Hematopoietic multipotent progenitor cell treated with erythropoietin and hydrocortisone succinate and interleukin-3 and kit ligand, for 8 days (in vitro differentiated cells): ENCODE results near the gene ZBTB25.

Experiments
- DNase-seq: peaks from one replicate; pipeline ENCODE4 v3.0.0-alpha.2; 2015

ZBTB25 gene

DNA sequence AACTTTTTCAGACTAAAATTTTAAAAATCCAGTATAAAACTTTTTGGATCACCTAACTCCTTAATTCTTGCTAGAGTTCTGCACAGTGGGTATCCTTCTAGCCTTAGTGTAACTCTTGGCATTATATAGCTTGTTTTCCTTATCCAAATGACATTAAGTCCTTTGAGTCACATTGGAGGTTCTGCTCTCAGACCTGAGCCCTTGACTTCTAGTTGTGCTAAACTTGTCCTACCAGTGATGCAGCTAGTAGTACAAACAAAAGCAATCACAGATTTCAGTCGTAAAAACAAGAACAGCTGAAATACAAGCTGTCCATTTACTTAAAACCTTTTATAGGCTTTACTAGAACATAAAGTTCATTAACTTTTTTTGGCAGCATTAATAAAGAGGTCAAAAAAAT lies 11.4 kb upstream of the ZBTB25 start:
- no peak for DNase-seq

DNA sequence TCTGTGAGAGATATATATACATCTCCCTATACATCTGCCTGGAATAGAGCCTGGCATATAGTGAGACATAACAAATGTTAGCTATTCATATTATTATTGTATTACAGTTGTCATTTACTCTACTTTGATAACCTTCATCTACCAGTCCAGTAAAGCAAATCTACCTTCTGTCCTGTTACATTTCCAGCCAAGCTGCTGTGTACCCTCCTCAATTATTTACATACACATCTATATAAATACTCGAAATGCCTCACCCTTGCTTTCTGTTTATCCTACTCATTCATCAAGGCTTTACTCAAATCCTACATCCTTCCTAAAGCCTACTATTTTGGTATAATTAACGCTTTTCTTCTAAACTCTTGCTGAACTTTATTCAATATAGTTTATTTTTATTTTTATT lies 9.6 kb upstream of the ZBTB25 start:
- no peak for DNase-seq

DNA sequence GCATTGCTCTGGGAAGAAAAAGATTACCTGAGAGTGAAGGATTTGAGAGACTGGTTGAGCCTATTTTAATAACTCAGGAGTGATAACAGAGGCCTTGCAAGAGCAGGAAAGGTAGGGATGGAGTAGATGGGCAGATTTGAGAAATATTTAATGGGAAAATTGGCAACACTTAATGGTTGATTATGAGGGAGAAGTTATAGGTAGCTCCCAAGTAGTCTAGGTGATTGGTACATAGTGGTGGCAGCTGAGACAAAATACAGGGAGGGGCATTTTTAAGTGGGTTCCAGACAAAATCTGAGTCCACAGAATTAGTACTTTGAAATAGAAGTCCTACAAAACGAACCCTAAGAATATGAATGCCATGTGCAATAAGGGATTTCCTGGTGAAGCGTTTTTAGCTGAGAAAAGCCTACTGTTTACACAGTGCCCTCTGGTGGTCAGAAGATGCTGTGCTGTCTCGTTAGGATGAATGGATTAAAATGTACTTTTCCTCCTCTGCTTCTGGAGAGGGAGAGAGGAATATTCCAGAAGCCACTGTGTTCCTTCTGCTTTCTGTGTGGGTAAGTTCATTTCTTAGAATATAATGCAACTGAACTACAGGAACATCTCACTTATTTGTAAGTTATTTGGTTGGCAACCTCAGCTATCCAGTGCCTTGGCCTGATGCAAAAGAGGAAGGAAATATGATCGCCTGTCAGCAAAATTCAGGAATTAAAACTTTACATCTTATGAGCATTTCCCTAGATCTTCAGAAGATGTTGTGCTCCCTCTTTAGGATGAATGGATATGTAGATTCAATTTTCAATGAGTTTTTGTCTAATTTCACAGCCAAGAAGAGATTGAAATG lies 7.4 kb upstream of the ZBTB25 start:
- DNase-seq, result peak; percentile 81

DNA sequence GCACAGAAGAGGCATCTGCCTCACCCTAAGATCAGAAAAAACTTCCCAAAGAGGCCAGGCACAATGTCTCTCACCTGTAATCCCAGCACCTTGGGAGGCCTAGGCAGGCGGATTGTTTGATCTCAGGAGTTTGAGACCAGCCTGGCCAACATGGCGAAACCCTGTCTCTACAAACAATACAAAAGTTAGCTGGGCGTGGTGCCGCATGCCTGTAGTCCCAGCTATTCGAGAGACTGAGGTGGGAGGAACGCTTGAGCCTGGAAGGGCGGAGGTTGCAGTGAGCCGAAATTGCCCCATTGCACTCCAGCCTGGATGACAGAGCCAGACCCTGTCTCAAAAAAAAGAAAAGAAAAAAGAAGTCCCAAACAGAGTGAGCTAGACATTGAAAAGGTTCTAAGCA lies 5.4 kb upstream of the ZBTB25 start:
- DNase-seq, result no peak

DNA sequence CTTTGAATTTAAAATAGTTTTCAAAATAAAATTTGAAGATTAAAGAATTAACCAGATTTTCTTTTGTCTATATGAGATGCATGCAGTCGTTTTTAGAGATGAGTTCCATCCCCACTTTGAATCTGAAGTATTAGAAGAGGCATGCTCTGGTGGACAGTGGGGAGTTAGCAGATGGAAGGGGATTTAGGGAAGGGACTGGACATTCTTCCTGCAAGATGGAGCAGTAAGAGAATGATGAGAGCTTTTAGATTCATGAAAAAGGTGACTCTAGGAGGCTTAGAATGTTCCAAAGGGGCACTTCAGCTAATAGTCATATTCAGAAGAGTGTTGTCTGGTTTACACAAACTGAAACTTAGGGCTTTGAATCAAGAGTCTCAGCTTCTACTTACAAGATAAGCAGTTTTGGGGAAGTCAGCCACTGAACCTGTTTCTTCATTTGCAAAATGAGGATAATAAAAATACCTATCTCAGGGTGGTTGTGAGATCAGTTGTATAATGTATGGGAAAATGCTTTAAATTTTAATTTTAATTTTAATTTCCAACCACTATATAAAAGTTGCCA lies 4.7 kb upstream of the ZBTB25 start:
- DNase-seq, result no peak

DNA sequence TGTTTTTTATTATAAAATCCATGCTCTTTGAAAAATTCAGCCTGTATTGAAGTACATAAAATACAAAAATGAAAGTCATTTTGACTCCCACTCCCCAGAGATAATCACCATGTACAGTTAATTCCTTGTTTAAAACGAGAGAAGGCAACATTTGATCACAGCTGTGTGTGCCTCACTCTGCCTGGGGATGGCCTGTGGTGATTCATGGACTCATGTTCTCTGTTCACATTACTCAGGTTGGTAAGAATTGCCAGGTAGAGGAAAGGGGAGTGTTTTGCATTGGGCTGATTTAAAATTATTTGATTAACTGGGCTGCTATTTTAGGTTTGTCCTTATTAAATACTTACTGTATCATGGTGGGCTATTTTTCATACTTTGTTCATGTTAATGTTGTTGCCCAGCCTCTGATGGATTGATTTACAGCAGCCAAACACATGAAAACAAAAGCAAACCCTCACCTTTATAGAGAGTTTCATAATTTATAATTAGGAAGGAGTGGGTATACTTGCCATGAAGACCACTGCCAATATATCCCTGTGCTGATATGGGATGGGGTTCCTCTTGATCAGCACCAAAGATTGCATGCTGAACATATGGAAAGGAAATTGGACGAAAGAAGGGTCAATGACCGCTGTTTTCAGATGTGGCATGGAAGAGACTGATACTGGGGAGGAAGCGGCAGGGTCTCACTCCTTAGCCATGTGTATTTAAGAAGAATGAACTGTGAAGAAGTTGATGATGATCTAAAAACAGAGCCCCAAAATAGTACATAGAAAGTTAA lies 3.9 kb upstream of the ZBTB25 start:
- no peak for DNase-seq

DNA sequence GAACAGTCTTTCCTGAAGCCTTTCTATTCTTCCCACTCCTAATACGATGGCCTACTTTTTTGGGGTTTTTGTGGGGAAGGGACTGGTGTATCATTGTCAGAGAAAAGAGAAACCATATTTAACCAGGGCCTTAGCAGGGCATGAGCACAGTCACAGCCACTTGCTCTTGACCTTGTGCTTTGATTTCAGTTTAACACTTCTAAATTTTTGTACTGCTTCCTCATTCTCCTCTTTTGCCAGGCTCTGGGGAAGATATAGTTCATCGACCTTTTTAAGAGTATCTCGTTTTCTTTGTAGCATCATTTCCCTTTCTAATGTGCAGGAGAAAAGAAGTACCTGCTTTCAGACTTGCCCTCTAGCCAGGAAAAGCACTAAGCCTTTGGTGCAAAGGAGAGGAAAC lies 3.1 kb upstream of the ZBTB25 start:
- DNase-seq, result no peak

DNA sequence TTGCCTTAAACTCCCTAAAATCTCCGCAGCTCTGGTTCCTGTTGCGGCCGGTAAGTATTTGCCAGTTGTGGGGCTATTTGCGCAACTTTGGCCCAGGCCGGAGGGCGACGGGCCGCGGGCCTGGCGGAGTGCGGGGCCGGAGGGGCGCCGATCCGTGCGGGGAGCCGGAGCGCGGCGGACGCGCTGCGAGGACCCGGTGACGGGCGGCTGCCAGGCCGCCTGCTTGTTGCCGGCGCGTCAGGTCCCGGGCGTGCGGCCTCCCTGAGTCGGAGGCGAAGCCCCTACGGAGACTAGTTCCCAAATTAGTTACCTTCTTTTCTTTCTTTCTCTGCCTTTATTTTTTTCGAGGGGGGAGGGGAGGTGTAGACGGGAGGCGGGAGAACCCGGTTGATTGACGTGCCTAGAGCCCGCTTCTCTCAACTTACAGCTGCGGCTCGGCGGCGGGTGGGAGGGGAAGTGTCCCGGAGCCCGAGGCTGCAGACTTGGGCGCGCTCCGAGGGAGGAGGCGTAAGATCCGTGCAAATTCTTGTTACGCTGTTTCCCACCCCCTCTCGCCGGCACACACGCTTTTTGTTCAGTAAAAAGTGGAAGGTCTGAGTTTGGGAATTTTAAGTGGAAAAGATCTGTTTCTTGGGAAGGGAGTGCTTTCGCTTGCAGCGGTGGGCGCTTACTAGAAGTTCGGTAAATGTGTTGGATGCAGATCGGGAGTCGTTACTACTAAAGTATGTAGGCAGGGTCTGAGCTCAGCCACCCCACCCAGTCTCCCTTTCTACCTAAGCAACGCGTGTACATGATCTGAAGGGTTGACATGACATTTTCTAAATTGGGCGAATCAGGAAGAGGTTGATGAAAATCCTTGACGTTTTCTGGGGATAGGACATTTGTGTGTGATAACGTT lies 1.5 kb upstream of the ZBTB25 start:
- peak; percentile 91 for DNase-seq

DNA sequence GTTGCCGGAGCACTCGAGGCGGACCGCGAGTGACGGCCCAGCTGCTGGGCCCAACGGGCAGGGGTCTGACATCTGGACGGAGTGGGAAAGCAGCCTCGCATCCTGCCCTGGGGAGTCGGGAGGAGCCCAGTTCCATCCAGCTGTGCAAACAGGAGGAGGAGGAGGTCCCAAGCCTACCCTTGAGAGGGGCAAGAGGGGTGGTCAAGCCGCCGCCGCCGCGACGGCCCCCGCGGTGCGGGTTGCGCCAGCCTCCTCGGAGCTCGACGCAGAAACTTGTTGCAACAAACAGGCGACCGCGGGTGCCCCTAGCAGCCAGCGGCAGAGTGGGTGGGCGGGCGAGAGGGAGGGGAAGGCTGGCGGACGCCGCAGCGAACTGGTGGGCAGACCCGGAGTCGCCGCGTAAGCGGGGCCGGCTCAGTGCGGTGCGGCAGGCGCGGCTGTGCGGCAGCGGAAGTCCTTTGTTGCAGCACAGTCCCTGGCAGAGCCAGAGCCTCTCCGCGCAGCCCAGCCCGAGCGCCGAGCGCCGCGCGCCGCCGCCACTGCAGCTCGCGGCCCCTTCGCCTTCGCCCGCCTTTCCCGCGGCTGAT lies 765 bp upstream of the ZBTB25 start, which contains the start of gene ZBTB1:
Gene ZBTB1, plus strand, starts transcription at position 461 of the 587 bp plus-strand sequence. CDS start 16,735 bp downstream, outside the sequence.
- peak; percentile 77 for DNase-seq

DNA sequence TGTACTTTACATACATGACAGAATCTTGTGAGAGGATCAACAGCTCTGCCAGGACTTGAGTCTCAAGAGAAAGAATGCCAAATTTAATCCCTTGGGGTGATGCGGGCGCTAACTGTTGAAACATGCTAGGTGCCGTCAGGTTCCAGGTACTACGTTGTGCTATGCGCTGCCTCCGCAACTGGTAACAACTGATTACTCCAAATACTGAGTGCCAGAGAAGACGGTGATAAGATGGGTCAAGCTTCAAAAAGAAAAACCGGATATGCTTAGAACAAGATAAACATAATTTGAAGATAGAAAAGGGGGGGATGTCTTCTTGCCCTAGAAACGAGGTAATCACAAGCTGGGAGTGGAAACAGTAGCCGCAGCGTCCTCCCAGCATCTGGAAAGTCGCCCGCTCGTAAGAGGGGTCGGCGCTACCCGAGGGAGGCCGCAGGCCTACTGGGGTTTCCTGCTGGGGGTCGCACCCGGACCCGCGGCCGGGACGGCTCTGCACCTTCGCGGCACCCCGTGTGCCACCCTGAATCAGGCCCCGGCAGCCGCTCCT lies 678 bp downstream of the ZBTB25 start:
- peak; percentile 73 for DNase-seq

DNA sequence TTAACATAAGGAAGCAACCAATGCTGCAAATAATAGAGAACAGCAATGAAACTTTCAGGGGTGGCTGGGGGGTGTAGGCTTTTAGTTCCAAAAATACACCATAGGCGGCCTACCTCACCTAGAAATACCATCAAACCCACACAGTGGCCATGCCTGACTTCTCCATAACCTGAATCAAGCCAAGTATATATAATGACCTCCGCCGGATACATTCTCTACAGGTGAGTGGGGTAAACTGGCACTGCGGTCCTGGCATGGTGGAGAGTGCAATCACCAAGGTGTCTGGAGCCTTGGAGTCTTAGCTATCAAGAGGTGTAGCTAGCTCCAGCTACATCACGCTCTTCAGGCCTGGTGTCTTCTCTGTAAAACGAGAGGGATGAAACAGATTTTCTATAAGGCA lies 1.2 kb downstream of the ZBTB25 start:
- no peak for DNase-seq

DNA sequence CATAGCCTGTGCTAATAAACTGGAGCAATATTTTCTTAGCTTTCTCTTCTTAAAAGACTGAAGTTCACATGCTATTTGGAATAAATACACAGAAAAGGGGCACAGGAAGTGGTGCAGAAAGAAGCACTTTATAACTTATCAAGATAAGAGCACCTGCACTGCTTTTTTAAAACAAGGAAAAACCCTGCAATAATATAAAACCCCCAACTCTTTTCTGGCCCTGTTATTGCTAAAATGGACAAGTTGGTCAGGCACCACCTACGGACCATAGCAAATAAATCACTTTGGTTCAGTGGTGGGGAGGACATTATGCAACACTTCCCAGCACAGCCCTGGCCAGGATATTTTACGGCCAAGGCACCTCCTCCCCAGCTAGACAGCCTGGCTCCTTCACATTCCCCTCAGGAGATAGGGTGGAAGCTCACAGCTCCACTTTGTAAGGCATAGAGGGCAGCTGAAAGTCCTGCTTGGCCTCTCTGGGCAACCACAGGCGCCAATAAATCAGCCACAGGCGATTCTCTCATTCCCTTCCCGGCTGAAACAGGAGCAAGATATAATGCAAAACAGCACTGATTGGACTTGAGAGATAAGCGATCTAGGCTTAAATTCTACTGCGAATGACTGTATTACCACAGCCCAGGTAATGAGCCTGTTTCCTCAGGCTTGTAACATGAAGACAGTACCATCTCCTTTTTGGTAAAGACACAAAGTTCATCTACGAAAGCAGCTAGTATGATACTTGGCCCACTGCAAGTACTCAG lies 2.0 kb downstream of the ZBTB25 start:
- DNase-seq, result no peak

DNA sequence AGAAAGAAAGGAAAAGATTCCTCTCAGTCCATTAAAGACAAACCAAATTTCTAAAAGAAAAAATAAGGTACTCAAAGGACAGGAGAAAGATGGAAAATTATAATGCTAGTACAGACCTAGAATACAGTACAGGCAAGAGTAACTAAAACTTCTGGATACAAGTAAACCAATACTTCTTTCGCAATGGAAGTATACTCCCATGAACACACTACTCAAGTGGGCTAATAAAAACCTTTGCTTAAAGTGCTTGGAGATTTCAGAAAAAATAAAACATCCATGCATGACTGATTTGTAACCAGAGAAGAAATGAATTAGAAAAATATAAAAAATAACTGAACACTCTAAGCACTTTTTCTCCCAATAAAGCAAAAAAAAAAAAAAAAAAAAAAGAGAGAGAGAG lies 3.5 kb downstream of the ZBTB25 start:
- no peak for DNase-seq

DNA sequence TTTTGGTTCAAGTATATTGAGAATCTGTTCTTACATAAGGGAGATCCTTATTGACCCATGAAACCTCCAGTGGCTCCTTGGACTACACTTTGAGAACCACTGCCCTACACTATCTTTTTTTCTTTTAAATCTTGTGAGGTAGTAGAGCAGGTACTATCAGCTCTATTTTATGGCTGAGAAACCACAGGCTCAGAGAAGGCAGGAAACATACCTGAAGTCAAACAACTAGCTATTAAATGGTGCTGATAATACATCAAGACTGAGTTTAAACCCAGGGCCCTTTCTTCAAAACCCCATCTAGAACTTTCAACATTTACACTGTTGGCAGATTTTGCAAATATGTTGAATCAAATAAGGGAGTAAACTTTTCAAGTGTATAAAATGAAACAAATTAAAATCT lies 6.9 kb downstream of the ZBTB25 start:
- no peak for DNase-seq

DNA sequence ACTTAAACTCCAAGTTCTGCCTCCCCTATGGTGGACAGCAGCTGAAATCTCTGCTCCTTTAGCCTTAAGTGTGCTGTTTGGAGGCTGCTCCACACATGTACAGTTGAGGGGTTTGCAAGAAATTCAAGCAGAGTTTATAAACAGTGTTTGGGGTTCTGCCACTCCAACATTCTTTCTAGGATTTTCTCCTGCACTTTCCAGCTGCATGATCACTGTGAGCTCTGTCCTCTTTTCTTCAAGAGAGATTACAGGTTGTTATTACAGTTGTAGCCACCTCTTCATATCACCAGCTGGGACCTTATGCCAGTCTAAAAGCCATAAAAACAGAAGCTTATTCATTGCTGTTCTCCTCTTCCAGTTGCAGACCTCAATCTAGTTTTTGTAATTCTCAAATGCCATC lies 8.4 kb downstream of the ZBTB25 start:
- no peak for DNase-seq

DNA sequence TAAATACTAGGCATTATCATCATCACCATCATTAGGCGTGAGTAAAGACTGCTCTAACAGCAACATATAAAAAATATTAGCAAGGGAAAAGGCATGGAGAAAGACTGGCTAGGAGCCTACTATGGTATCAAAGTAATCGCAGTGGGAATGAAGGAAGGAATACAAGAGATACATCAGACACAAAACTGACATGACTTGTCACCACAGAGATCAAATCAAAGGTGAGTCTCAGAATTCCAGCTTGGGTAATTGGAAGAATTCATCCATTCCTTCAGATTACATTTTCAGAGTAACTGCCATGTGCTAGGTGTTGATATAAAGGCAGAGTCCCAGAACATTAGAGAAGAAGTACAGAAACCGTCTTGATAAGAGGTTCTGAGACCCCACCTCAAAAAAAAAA lies 10.2 kb downstream of the ZBTB25 start:
- DNase-seq, result no peak

DNA sequence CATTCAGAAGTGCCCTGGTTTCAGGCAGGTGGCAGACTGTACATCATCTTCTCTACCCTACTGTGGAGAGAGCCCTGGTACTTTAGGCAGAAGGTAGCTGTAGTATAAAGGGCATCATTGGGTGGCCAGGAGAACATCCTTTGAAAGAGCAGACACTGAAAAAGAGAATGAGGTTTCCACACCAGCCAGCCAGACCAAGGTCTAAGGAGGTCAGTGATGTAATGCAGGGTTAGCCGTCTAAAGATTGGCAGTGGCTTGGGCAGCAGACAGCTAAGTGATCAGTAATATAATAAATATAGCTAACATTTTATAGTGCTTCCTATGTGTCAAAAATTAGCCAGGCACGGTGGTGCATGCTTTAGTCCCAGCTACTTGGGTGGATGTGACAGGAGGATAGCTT lies 12.0 kb downstream of the ZBTB25 start:
- DNase-seq, result no peak

DNA sequence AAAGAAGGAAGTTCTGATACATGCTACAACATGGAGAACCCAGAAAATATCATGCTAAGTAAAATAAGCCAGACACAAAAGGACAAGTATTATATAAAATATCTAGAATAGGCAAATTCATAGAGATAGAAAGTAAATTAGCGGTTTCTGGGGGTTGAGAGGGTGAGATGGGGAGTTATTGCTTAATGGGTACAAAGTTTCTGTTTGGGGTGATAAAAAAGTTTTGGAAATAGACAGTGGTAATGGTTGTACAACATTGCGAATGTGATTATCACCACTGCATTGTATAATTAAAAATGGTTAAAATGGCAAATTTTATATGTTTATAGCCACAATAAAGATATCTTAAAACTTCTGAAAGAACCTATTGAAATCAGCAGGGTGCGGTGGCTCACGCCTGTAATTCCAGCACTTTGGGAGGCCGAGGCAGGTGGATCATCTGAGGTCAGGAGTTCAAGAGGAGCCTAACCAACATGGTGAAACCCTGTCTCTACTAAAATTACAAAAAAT lies 15.0 kb downstream of the ZBTB25 start:
- no peak for DNase-seq

DNA sequence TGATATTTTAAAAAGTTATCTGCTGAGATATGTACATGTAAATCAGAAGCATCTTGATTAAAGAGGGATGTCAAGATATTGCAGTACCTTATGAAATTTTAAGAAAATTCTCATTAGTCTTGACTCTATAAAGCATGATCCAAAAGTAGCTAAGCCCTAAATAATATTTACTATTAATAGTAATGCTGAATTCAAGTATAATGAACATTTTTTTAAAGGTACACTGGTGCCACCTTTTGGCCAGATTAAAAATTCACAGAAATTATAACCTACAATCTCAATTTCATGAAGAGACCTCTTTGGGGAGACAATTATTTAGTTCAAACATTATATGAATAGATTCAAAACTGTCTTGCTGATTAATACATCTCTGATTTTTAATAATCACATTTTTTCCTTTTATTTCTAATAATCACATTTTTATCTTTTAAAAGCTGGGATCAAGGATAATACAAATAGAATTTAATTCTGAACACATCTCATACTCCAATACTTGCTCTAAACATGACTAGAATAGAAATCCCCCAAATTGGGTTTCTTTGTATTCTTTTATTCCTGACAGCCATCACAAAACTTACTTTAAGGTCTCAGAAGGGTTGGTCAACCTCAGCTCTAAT lies 24.9 kb downstream of the ZBTB25 start:
- peak; percentile 65 for DNase-seq

DNA sequence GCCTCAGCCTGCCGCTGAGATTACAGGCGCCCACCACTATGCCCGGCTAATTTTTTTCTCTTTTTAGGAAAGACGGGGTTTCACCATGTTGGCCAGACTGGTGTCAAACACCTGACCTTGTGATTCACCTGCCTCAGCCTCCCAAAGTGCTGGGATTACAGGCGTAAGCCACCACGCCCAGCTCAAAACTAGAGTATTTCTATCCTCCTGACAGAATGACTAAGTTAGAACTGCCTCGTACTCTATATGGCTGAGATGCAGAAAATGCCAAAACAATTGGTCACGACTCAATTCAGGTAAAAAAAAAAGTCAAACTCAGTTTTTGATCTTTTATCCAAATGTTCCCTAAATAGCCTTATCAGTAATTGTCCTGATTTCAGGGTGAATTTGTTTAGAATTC lies 27.2 kb downstream of the ZBTB25 start:
- no peak for DNase-seq
